Kidney epithelial cell (primary cell): ENCODE measurements around the gene DNTT. TPM values are rescaled to one million over a fixed set of nuclear protein-coding genes. Genes with fewer than 3 reads are reported as not detected.

Experiments used
- DNase-seq: peaks from one replicate; pipeline ENCODE4 v3.0.0-alpha.2; 2010; ENCODE audit warnings: low read depth
- H3K27me3 ChIP-seq: 2 replicates; pipeline ENCODE4 v1.6.0; 2011; ENCODE audit warnings: low read length; ENCODE audit not compliant: control insufficient read depth, insufficient read depth
- H3K36me3 ChIP-seq: 2 replicates; pipeline ENCODE4 v1.5.1; 2011; ENCODE audit warnings: low read length; ENCODE audit not compliant: control insufficient read depth, insufficient read depth
- H3K4me3 ChIP-seq: 2 replicates; pipeline ENCODE4 v1.5.1; 2011; ENCODE audit warnings: low read depth, mild to moderate bottlenecking, control low read depth, low read length
- total RNA-seq: library from RNA; depleted of rRNA; stranded (reverse); fragments of >200 nt; gene quantifications from 2 replicates; pipeline ENCODE4 v1.2.3, GENCODE V29; 2015
- TF ChIP-seq, protein P1 (sequence below): IDR thresholded peaks from 2 replicates; pipeline ENCODE4 v1.5.1; 2011; ENCODE audit warnings: mild to moderate bottlenecking, moderate library complexity, low read length, control low read depth, inconsistent platforms; ENCODE audit not compliant: insufficient read depth, poor library complexity, severe bottlenecking

The DNTT gene
- total RNA-seq, 1 donor from 2014 or later = not detected

DNA sequence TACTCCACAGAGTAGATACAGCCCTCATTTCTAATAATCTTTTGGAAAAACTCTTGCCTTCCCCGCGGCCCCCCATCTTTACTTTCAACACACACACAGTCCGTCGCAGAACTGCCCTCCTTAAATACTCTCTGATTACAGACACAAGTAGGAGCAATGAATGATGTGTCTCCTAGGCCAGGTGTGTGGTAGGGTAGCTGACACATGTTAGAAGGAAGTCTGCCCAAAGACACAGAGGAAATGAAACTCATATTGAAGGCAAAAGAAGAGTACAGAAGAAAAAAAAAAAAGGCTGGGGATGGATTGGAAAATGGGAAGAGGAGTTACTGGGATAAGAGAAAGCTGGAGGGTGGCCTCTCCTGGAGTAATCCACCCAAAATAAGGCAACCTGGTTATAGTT is 39.9 kb downstream of the DNTT start:
- no peak for DNase-seq
- H3K36me3 ChIP-seq = no peaks in the 10 kb centered on the region
- TF ChIP-seq, protein P1, sequence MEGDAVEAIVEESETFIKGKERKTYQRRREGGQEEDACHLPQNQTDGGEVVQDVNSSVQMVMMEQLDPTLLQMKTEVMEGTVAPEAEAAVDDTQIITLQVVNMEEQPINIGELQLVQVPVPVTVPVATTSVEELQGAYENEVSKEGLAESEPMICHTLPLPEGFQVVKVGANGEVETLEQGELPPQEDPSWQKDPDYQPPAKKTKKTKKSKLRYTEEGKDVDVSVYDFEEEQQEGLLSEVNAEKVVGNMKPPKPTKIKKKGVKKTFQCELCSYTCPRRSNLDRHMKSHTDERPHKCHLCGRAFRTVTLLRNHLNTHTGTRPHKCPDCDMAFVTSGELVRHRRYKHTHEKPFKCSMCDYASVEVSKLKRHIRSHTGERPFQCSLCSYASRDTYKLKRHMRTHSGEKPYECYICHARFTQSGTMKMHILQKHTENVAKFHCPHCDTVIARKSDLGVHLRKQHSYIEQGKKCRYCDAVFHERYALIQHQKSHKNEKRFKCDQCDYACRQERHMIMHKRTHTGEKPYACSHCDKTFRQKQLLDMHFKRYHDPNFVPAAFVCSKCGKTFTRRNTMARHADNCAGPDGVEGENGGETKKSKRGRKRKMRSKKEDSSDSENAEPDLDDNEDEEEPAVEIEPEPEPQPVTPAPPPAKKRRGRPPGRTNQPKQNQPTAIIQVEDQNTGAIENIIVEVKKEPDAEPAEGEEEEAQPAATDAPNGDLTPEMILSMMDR = no peak
- H3K4me3 ChIP-seq = no peak overlapping the region
- H3K27me3 ChIP-seq = peaks cover 2% of the 10 kb centered on the region

DNA sequence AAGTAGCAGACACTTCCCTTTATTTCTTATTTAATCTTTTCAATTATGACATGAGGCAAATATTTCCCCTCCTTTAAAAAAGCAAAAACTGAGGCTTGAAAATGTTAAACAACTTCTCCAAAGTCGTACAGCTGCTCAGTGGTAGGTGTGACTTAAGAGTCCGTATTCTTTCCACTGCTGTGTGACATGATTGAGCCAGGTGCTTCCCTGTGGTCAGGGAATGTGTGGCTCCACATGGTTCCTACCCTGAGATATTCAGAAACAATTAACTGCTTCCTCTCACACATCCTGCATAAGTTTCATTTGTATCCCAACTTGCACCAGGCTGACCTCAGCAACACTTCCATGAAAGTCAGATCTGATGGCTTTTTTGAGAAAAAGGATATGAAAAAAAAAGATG is 41.0 kb downstream of the DNTT start:
- TF ChIP-seq, protein P1 = no peak
- Histone ChIP-seq H3K27me3 (peaks cover 2% of the 10 kb centered on the region), H3K4me3 (no peak overlapping the region), H3K36me3 (no peaks in the 10 kb centered on the region)
- no peak for DNase-seq

DNA sequence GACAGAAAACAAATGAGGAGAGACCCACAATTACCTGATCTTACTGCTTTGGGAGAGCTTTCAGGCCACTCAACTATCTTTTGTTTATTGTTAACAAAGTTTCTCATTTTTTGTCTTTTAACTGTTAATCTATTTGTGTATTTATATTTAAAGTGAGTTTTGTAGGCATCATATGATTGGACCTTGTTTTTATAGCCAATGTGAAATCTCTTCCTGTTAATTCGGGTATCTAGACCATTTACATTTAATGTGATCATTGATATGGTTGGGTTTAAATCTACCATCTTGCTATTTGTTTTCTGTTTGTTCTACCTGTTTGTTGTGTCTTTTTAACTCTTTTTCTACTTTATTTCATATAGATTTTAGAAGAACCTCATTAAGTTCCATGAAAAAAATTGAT is 42.1 kb downstream of the DNTT start:
- TF ChIP-seq, protein P1 = no peak
- Histone ChIP-seq H3K4me3 (no peak overlapping the region), H3K36me3 (no peaks in the 10 kb centered on the region), H3K27me3 (peaks cover 2% of the 10 kb centered on the region)
- no peak for DNase-seq

DNA sequence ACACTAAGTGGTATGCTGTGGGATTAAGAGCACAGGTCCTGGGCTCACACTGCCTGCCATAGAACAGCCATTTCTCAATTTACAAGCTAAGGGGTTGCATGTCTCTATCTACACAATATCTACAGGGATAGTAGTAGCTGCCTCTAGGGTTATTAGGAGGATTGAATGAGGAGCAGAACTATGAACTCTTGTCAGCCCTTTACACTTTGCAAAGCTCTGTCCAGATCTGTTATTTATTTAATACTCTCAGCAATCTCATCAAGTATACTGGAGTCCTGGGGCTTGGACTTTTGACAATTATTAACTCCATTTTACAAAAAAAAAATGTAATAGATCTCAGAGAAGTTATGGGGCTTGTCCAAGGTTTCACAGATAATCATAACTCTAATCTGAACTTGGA is 47.8 kb downstream of the DNTT start:
- TF ChIP-seq, protein P1 = no peak
- Histone ChIP-seq H3K36me3 (no peaks in the 10 kb centered on the region), H3K27me3 (peaks cover 3% of the 10 kb centered on the region), H3K4me3 (no peak overlapping the region)
- DNase-seq = no peak

DNA sequence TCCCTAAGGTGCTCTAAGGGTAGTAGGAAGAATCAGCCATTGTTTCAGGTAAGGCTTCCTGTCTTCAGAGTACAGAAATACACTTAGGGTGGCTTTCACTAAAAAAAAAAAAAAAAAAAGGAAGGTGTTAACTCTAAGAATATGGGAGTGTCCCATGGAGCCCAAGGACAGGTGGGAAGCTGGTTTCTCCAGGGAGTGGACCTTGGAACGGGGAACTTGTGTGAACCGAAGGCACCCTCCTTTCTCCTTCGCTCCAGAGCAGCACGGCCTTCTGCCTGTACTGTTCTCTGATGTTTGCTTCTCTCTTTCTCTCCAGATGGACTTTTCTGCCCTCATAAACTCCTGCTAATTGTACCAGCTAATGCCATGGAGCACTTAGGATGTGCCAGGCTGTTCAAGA is 48.3 kb downstream of the DNTT start:
- TF ChIP-seq, protein P1 = no peak
- no peaks in the 10 kb centered on the region for H3K36me3 ChIP-seq
- H3K27me3 ChIP-seq = peaks cover 3% of the 10 kb centered on the region
- DNase-seq = no peak
- H3K4me3 ChIP-seq = no peak overlapping the region

DNA sequence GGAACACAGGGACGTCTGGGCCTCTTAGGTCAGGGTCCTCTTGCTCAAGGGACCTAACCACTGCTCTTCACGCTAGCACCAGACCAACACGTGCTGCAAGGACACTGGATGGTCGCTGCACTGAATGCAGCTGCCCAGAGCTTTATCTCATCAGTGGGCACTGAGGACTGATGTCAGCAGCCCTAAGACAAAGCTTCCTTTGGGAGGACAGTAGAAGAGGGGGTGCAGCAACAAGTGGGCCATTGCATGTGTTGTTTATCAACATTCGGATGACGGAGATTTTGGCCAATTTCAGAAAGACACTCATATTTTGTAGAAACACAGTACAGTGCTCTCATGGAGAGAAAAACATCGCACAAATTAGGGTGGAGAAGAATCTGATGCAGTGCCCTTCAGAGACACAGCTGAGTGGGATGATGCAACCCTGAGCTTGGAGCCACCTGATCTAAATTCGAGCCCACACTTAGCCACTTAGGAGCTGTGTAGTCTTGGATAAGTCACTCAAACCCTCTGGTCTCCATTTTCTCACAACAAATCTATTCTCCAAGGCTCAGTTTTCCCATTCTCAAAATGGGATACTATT is 52.9 kb downstream of the DNTT start:
- H3K36me3 ChIP-seq = no peaks in the 10 kb centered on the region
- H3K27me3 ChIP-seq = peaks cover 7% of the 10 kb centered on the region

More for the DNA sequence above, 52.9 kb downstream of the DNTT start:
- TF ChIP-seq, protein P1 = no peak
- H3K4me3 ChIP-seq = no peak overlapping the region
- DNase-seq = no peak
